Thyroid gland (tissue), 4 donors: ENCODE data around the gene IL17RC.

Experiments
- CTCF ChIP-seq, 6 experiments: fragments of 200-600 bp in 3 of 6; fragments of 450-650 bp in 3 of 6; sonication (generic) in 3 of 6; IDR thresholded peaks; one replicate each; pipeline ENCODE4 v1.5.1; 2016 to 2019; ENCODE audit warnings: antibody characterized with exemption in 6 of 6, mild to moderate bottlenecking in 2 of 6, inconsistent platforms in 1 of 6, moderate library complexity in 1 of 6
- POLR2A ChIP-seq, 2 donors: fragments of 450-650 bp; IDR thresholded peaks; one replicate each; pipeline ENCODE4 v1.6.1; 2017; ENCODE audit warnings: antibody characterized with exemption in 2 of 2, mild to moderate bottlenecking in 2 of 2, moderate library complexity in 1 of 2

DNA sequence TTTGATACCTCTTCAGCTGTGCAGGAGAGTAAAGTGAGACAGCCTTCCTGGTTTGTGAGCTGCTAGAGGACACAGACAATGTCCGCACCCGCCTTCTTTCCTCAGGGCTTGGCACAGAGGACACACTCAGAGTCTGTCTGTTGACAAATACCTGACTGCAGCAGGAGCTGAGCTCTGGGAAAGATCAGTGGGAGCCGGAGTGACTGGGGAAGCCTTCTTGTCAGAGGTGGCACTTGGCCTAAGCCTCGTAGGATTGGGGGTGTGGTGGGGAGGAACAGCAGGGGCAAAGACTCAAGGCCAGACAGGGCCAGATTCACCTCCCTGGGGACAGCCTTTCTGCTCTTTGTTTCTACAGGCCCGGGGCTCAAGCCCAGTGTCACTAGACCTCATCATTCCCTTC lies 3.3 kb upstream of the IL17RC start:
- TF ChIP-seq CTCF (IDR thresholded peaks at IDR 0.05) (no peak), POLR2A (IDR thresholded peaks at IDR 0.05) (no peak)
